Stimulated activated CD8-positive, alpha-beta memory T cell treated with anti-CD3 and anti-CD28 coated beads, Interleukin-12 subunit alpha, Interleukin-12 subunit beta, amount 100 ng/mL, for 1 hour (primary cell): ENCODE results near the gene SIN3A.

Experiments
- DNase-seq: peaks from one replicate; pipeline ENCODE4 v3.0.0-alpha.2; 2020; ENCODE audit warnings: low read depth

Gene SIN3A

DNA sequence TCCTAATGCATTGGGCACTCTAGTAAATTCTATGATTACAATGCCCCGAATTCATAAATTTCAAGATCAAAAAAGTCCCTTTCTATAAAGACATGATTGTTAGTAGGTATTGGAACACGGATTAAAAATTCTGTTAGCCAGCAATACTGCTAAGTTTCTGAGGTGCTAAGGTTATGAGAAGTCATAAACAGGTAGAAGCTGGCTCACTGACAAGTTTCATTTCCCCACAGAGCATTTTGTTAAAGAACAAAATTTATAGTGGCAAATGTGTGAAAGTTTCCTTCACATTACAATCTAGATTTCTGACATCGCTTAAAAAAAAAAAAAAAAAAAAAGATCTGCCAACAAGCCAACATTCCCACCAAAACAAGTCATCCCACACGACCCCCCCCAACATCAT is 70.7 kb downstream of the SIN3A start:
- DNase-seq: no peak

DNA sequence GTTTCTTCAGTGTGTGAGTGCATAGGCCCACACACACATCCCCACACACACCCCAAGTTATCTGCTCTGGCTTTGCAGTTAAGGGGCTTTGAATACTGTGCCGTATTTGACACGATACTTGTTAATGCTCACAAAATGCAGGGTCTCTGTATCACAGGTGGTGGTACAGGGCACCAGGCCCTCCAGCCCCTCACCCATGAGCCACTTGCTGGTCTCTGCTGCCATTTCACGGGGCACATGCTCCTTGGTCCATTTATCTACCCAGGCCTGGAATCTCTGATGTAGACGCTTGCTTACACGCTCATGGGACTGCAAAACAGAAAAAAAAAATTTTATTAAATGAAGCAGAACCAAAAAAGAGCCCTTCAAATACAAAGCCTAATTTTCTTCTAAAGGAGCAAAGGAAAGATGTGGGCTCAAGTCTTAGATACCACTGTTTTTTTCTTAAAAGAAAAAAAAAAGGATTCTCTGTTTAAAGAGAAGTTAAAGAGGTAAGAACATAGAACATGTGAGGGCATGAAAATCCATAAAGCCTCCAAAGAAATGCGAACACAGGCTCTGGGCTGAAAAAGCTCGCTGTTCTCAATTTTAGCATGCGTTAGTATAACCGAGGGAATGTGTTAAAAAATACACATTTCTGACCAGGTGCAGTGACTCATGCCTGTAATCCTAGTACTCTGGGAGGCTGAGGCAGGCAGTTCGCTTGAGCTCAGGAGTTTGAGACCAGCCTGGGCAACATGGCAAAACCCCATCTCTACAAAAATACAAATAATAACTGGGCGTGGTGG is 79.4 kb downstream of the SIN3A start:
- no peak for DNase-seq

DNA sequence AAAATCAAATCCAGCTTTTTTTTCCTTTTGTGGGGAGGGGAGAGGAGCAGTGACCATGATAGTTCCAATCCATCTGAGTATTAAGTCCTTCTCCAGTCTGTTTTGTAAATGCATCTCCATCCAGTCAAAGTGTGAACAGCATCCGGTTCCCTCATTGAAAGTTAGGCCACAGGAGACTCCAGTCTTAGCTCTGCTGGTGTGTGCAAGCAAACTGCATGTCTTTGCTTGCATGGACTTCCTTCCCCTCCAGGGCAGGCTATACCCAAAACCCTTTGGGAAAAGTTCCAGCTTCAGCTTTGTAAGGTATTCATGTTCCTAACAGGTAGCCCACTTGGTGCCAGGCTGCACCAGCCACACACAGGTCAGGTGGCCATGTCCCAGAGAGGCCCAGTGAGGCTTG is 80.0 kb downstream of the SIN3A start:
- no peak for DNase-seq

DNA sequence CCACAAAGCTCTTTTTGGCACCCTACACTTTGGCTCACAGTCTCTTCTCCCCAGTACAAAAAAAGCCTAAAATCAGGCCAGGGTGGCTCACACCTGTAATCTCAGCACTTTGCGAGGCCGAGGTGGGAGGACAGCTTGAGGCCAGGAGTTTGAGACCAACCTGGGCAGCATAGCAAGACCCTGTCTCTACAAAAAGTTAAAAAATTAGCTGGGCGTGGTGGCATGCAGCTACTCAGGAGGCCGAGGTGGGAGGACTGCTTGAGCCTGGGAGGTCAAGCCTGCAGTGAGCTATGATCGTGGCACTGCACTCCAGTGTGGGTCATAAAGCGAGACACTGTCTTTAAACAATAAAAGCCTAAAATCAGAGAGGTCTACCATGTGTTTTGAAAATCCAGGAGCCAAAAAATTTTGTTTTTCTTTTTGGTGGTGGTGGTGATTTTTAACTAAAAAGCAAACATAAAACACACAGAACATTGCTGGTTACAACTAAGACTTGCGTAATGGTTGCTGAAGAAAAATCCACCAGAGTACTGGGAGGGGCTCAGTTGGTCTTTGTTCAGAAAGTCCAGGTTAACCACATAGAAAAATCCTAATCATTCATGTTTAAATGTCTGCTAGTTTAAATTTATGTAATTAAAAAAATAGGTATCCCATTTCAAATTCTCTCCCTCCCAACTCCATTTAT is 81.5 kb downstream of the SIN3A start:
- no peak for DNase-seq

DNA sequence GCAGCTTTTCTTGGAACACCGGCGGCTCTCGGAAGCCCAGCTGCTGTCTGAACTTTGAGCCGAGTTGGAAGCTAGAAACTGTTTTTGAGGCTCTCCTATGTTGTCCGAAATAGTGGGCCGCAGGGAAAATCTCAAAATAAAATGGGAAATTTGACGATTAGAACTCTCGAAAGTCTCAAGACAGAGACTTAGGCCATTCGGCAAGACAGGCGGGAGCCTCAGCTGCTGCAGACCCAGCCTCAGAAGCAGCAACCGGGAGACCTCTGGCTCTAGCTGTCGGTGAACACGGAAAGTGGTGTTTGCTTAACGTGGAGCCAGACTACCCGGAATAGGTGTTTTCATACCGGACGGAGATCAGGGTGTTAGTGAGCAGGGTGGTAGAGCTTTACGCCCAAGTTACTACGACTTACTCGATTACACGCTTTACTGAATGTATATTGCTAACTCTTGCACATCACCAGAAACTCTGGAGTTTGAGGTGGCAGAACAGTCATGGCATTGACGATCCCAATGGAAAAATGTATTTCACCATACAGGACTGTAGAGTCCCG is 82.7 kb downstream of the SIN3A start:
- no peak for DNase-seq

DNA sequence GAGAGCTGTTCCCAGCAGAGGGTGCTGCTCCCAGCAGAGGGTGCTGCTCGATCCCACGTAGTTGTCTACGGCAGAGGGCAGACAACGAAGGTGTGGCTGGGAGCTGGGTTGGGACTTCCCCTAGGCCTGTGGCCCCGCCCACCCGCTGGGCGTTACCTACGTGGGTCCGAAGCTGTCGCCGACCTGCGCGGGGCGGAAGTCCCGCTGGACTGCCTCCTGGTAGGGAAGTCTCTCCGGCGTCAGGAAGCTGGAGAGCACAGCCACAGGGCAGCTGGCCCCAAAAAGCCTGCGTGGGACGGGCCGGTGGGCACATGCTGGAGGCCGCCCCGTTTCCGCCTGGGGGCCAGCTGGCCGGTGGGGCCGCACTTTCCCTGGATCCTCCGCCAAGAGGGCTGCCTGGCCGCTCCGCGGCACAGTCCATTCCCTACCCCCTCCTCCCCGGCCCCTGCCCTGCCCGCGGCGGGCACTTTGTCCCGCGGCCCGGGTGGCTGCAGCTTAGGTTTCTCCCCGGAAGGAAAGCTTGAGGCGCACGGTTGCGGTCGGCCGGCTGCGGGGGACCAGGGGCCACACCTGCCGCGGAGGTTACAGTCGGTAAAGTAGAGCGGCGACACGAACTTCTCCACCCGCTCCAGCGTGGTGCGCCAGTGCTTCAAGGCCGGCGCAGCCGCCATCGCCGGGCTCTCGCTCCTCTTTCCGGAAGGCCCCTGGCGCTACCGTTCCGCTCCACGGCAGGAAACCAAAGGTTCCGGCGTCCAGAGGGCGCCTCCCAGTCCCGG is 83.4 kb downstream of the SIN3A start, which contains the start of gene MAN2C1:
Gene MAN2C1, minus strand, starts transcription at position 695 of the 776 bp plus-strand sequence. Its CDS starts 24 bp downstream, at position 671.
- DNase-seq: peak; percentile 83

DNA sequence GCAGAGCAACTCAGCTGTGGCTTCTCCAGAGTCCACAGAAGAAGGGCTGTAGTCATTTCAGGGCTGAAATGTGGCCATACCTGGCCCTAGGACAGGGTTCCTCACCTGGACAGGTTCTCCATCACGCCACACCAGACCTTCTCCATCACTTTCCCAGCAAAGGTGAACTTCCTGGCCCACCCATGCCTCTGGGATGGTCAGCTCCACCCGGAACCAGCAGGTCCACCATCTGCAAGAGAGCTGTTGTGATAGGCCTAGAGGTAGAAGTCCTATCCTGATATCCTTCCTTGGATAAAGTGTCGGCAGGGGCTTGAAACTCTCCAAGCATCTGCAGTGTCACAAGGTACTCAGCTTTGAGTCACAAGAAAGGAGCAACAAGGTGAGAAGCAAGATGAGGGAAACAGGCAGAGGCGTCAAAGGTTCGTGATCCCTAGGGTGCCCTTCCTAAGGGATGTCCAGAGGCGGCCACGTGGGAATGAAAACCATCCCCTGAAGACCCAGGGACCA is 84.0 kb downstream of the SIN3A start:
- DNase-seq: no peak

DNA sequence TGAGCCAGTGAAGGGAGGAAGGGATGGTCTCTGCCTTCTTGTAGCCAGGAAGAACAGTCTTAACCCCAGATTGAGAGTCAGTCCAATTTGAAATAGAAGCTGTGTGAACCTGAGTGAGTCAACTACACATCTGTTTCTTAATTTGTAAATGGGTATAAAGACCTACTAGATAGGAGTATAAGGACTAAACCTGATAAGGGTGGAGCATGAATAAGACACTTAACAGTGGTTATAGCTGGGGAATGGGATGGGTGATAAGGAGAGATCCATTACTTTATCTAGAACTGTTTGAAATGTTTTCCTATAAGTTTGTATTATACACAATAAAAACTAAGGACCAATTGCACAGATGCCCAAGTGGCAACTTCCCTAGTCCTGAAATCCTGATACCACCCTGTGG is 84.5 kb downstream of the SIN3A start:
- DNase-seq: no peak

DNA sequence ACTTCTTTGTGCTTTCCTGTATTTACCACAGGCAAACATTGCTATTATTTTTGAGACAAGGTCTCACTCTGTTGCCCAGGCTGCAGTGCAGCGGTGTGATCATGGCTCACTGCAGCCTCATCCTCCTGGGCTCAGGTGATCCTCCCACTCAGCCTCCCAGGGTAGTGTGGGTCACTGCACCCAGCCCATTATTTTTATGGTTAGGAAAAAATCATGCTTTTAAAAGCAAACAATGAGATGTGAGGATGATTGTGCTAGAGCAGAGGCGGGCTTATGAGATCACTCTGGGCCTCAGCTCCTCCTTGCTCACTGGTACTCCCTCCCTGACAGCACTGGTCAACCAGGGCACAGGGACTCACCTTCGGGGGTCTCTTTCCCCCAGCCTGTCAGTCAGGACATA is 85.3 kb downstream of the SIN3A start:
- DNase-seq: no peak

DNA sequence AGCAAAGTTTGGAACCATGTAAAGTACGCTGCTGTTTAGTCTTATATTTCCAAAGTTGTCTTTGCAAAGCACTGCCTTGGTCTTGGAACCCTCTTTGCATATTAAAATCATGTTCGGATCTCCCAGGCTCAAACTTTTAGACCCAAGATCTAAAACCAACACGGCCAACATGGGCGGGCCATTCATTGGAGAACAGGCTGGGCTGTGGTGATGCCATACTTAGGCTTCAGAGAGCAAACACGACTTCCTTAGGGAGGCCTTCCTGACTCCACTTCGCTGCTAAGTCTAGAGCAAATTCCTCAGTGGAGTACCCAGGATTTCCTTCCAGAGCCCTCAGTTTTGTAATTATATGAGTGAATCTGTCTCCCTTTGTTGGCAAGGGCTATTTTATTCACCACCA is 86.6 kb downstream of the SIN3A start:
- DNase-seq: no peak

DNA sequence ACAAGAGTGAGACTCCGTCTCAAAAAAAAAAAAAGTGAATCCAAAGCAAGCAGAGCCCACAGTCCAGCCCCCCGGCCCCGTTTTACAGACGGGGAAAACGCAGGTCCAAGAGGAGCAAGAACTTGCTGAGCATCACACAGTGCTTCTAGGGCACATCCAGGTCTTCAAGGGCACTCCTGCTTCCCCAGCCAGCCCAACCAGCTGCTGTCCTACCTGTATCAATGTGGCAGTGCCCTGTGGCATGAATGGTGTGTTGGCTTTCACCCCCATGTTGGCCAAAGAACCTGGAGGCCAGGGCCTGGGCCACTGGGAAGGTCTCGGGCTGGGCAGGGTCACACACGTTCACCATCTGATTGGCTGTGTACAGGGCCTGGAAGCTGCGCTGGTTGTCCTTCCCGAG is 87.7 kb downstream of the SIN3A start:
- DNase-seq: no peak

DNA sequence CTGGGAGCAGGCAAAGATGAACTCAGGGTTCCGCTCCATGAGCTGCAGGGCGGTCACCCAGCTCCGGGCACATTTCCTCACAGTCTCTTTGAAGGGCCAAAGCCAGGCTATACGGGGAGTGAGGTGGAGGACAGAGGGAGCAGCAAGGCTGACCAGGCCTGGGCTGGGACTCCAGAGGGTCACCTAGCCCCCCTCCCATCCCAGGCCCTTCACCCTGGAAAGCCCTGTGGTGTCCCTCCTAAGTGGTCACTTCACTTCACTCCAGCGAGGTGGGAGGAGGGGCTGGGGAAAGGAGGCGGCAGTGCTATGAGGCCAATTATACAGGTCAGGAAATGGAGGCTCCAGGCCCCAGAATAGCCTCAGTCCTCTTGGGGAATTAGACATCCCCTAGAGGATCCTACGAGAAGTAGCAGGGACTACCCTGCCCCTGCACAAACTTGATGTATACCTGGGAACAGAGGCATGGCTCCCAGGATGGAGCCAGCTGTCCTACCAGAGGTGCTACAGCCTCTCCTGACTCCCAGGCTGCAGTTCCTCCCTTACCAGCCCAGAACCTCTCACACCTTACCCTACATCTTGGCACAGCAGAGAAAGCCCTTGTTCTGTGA is 88.7 kb downstream of the SIN3A start:
- no peak for DNase-seq

DNA sequence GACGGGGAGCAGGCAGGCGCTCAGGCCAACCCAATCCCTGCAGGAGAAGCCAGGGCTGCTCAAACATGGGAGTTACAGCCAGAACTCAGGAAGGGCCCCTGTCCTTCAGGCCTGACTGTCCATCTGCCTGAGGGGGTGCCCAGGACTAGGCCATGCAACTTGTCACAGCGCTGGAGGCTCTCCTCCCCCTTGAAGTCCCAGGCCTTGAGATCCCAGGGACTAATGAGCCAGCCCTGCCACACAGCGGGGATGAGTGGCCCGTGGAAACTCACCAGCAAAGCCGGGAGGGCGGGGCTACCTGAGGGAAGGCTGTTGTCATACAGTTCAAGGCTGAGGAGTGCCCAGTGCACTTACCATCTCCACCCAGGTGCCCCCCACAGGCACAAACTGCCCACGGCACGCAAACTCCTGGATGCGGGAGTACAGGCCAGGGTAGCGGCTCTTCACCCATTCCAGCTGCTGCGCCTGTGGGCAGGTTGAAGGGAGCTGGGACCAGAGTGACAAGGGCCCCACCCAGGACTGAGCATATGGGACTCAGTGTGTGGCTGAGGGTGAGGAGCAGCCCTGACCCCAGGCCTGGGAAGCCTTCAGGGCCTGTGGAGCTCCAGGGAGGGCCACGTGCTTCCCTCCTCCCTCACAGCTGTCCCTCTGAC is 89.4 kb downstream of the SIN3A start:
- DNase-seq: no peak

DNA sequence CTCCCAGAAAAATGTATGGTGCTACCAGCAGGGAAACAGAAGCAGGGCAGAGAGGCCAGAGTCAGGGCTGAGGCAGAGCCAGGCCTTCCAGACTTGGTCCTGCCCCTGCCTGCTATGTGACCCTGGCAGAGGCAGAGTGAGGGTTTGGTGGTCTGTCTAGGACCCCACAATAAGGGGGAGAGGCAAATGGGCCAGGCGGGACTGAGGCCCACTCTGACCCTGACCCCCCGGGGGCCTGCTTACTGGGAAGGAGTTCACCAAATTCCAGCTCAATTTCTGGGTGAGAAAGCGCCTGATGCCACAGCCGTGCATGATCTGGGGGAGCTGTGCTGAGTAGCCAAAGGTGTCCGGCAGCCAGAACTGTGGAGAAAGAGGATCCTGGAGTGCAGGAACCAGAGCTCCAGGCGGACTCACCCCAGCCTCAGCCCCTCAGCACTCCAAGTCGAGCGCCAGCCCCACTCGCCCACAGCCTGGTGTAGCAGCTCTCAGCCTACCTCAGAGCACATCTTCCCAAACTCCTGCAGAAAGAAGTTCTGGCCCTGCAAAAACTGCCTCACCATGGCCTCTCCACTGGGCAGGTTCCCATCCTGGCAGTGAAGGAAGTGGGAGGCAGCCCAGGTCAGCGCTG is 90.0 kb downstream of the SIN3A start:
- no peak for DNase-seq

DNA sequence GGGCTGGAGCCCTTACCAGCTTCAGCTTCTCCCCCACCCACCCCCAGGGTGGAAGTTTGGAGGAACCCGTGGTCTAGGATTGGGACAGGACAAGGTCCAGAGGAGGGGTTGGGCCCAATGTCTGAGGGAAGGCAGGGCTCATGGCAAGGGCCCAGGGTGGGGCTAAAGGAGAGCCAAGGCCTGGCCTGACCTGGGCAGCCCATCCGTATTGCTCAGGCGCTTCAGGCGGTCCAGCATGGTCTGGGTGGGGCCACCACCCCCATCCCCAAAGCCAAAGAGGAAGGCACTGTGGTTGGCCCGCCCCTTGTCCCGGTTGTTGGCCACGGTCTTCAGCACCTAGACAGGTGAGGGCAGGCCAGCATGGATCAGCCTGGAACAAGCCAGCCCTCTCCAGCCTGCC is 90.6 kb downstream of the SIN3A start:
- no peak for DNase-seq

DNA sequence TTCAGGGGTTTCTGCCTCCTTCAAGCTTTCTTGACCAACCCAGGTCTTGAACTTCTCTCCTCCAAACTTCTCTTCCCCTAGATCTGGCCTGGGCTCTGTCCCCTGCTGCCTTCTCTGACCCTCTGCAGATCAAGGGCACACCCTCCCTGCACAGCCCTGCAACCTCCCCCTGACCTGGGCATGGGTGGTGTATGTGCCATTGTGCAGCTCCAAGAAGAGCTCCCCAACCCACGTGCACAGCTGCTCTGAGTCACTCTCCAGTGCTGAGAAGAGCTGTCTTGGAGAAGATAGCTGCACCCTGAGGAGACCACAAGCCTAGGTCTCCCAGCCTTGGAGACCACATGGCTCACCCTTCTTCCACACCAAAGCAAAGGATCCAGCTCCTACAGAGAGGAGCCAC is 91.1 kb downstream of the SIN3A start:
- DNase-seq: no peak

DNA sequence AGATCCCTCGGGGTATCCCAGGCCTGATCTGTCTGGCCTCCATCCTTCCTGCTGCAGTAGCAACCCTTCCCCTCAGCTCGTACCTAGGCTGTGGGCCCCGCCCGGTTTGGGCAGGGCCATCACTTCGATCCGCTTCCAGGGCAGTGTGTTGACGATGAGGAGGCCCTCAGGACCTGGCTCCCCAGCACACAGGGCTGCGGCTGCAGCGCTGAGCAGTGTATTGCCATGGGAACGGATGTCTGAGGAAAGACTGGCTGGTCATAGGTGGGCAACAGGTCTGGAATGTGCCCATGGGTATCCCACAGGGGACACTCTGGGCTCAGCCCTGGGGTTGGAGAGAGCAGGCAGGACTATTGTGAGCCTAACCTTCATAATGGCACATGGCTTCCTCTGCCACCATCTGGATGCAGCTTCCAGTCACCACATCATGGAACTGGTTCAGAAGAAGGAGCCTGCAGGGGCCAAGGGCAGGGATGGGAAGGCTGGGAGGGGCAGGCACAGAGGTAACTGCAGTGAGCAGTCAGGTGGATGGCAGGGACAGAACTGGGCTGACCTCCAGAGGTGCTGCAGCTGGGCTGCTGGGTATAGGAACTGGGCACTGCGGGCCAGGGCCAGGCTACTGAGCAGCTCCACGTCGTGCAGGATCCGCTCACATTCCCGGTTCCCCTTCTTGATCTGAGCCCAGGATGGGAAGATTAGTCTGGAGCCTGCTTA is 91.8 kb downstream of the SIN3A start:
- no peak for DNase-seq

DNA sequence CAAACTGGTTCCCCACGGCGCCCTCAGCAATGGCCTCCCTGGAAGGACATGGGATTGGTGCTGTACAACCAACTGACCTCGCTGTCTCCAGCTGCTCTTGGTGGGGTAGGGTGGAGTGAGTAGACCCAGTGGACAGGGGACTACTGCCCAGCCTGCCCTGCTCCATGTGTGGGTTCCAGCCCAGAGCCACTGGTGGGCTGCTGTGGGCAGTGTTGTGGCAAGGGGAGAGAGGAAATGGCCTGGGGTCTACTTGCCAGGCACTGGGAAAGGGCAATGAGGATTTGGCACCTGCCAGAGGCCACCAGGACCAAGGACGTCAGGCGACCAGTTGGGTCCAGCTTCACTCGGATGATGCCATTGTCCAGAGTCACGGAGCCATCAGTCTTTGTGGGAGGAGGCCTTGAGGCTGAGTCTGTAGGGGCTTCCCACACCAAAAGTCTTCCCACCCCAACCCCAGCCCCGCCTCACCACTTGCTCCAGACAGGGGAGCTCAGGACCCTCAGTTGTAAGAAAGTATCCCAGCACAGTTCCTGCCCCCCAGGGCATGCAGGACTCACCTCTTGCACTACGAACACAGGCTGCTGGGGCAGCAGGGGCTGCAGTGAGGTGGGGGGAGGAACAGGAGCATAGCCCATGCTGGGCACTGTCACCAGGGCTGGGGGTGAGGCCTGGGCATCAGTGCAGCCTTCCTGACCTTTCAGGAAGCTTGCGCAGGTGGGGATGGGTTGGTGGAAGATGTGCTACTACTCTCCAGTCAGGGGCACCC is 92.5 kb downstream of the SIN3A start:
- no peak for DNase-seq

DNA sequence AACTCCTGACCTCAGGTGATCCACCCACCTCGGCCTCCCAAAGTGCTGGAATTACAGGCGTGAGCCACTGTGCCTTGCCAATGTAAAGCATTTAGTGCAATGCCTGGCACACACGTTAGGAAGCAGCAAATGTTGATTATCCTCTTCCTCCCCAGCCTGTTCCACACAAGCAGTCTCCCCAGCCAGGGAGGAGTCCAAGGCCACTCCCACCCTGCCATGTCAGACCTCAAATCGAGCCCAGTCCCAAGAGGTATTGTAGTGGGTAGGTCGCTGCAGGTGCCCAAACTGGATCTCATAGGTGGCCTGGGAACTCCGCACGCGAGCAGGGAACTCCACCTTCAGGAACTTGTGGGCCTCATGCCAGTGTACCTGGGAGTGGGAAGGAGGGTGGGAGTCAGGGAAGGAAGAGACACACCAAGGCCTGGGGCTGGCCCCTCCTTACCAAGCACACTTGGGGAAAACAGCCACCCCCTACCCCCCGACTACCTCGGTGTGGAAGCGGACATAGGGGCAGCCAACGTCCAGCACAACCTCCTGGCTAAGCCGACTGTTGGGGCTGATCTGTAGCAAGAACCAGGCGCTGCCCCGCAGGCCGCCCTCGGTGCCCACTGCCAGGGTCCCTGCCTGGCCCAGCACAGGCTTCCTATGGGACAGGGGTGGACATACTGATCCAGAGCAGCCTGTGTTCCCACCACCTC is 93.4 kb downstream of the SIN3A start:
- DNase-seq: no peak
